ENCODE results near the gene PTPRC. TPM values are rescaled to one million over a fixed set of nuclear protein-coding genes. Genes with fewer than 3 reads are reported as not detected.

PTPRC gene
- total RNA-seq, 1 donor from 2014 or later: 33.4 TPM

GRCh38 chr1:198649968-198650338 is 11.1 kb downstream of the PTPRC start:
- Histone ChIP-seq H3K27ac (no peak overlapping the region), H3K36me3 (no peaks in the 10 kb centered on the region), H3K9me3 (no peaks in the 10 kb centered on the region), H3K27me3 (no peaks in the 10 kb centered on the region), H3K4me1 (no peaks in the 10 kb centered on the region), H3K4me3 (no peak overlapping the region)
- TF ChIP-seq POLR2AphosphoS5 (IDR thresholded peaks at IDR 0.05; ENCODE audit: insufficient read depth in 1 of 2, low read depth in 1 of 2): no peak
- no peak for TF ChIP-seq CTCF (IDR thresholded peaks at IDR 0.05)
- no peak for TF ChIP-seq POLR2A (IDR thresholded peaks at IDR 0.05)
- intact Hi-C loops (cut with DNase I): no loop called here
- no peak for DNase-seq (ENCODE audit: extremely low spot score in 2 of 2)

- Histone ChIP-seq H3K27ac (no peak overlapping the region), H3K27me3 (no peaks in the 10 kb centered on the region), H3K36me3 (no peaks in the 10 kb centered on the region), H3K4me3 (no peak overlapping the region), H3K4me1 (no peaks in the 10 kb centered on the region), H3K9me3 (no peaks in the 10 kb centered on the region)
- DNase-seq (ENCODE audit: extremely low spot score in 2 of 2): no peak
- TF ChIP-seq POLR2A (IDR thresholded peaks at IDR 0.05) (no peak), POLR2AphosphoS5 (IDR thresholded peaks at IDR 0.05; ENCODE audit: insufficient read depth in 1 of 2, low read depth in 1 of 2) (no peak), CTCF (IDR thresholded peaks at IDR 0.05) (no peak)
- intact Hi-C loops (cut with DNase I): no loop called here
Measured at GRCh38 chr1:198650506-198650905, 11.7 kb downstream of the PTPRC start.

- Histone ChIP-seq H3K36me3 (no peaks in the 10 kb centered on the region), H3K27me3 (no peaks in the 10 kb centered on the region), H3K27ac (no peak overlapping the region), H3K4me3 (no peak overlapping the region), H3K9me3 (no peaks in the 10 kb centered on the region), H3K4me1 (peaks cover 8% of the 10 kb centered on the region)
- DNase-seq (ENCODE audit: extremely low spot score in 2 of 2): no peak
- TF ChIP-seq POLR2A (IDR thresholded peaks at IDR 0.05): no peak
- TF ChIP-seq POLR2AphosphoS5 (IDR thresholded peaks at IDR 0.05; ENCODE audit: insufficient read depth in 1 of 2, low read depth in 1 of 2): no peak
- TF ChIP-seq CTCF (IDR thresholded peaks at IDR 0.05): no peak
- intact Hi-C loops (cut with DNase I): no loop called here
Measured at GRCh38 chr1:198651650-198652400, 13.0 kb downstream of the PTPRC start.

- Histone ChIP-seq H3K9me3 (no peaks in the 10 kb centered on the region), H3K27me3 (no peaks in the 10 kb centered on the region), H3K4me3 (no peak overlapping the region), H3K27ac (no peak overlapping the region), H3K4me1 (peaks cover 21% of the 10 kb centered on the region), H3K36me3 (no peaks in the 10 kb centered on the region)
- DNase-seq (ENCODE audit: extremely low spot score in 2 of 2): no peak
- TF ChIP-seq CTCF (IDR thresholded peaks at IDR 0.05) (no peak), POLR2A (IDR thresholded peaks at IDR 0.05) (no peak), POLR2AphosphoS5 (IDR thresholded peaks at IDR 0.05; ENCODE audit: insufficient read depth in 1 of 2, low read depth in 1 of 2) (no peak)
- intact Hi-C loops (cut with DNase I): no loop called here
Measured at GRCh38 chr1:198653808-198654413, 15.1 kb downstream of the PTPRC start.

All from vagina (tissue), 2 donors.